NAMALWA (cell line): Measurements from ENCODE around the gene AHNAK2.

Experiments
- DNase-seq: peaks from one replicate; pipeline ENCODE4 v3.0.0-alpha.2; 2015; ENCODE audit warnings: low spot score

AHNAK2 gene

DNA sequence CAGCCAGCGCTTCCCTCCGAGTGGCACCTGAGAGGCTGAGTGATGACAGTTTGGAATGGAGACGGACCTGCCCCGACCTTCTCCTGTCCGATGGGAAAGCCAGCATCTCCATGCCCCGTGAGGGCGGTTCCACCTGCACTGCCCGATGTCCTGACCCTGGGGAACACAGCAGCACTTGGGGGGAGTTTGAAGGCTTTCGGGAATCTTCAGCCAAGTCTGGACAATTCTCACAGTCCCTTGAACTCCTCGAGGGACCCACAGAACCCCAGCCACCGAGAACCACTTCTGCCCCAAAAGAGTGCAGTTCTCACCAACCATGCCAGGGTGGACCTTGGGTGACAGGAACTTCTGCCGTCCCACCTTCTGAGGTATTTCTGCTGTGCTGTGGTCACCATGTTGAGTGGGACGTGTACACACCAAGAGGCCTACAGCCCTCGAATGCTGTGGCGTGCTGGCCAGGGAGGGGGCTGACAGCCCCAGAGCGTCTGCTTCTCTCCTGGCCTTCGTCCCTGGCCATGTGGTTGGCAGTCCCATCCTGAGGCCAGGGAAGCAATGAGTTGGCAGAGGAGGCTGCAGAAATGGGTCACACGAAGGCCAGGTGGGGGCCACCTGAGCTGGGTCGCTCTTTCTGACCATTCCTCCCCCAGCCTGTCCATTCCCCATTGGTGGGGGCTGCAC, 8.5 kb upstream of the AHNAK2 start:
- DNase-seq: no peak

DNA sequence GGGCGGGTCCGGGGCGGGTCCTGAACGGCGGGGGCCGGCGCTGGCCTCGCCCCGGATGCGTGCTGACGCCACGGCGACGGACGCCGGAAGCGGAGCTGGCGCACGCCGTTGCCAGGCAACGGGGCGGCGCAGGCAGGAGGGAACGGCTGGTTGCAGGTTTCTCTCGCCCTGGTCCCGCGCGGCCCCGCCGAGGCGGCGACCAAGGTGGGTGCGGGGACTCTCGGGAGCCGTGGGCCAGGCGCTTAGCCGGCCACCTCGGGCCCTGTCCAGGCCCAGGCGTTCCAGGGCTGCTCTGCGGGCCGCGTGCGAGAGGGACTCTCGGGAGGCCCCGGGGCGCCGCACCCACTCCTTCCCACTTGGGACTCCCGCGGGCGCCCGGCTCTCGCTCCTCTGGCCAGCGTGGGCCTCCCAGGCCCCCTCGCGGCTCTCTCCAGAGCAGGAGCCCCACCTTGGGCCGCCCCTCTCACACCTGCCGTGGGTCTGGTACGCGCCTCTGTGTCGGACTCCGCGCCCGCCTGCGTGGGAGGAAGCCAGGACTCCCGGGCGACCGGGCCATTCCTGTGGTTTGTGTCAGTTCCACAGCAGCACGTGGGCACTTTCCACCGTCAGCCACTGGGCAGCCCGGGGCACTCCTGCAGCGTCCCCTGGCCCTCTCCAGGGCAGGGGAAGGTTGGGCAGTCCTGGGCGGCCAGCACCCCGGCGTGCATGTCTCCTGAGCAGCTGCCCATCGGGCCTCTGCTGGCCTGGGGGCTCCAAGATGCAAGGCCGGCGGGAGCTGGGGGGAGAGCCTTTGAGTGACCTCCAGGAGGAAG, 7.7 kb upstream of the AHNAK2 start, which contains the start of gene CLBA1:
Gene CLBA1, plus strand, starts transcription at position 114 of the 812 bp plus-strand sequence. Its CDS starts 644 bp downstream, at position 758.
- peak; percentile 95 for DNase-seq

DNA sequence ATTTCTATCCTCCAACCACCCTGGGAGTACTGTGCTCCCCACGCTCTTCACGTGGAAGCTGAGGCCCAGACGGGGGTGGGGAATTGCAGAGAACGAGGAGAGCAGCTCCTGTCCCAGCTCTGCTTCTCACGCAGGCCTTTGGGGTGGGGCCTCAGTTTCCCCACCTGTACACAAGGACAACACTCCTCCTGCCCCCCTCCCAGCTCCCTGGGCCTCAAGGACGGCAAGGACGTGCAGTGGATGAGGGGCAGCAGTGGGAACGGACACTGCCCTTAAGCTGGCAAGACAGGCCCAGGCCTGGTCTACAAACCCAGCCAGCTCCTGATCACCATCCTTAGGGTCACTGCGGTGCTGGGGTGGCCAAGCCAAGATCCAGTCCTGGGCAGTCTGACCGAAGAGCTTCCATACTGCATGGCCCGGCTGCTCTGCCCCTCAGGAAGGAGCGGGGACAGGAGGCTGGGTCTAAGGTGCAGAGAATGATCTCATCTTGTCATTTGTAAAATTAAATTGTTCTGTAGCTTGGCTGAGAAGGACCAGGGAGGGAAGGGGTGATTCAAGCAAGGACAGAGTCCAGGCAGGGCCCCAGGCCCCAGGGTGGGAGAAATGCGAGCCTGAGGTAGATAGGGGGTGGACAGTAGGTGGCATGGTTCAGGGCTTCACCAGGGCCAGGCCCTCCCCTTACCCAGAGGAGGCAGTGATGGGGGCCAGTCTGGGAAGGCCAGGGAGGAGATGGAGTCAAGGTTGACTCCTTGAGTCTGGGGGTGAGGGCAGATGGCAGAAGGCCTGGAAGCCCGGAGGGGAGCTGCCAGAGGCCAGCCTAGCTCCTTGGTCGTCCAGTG, 6.1 kb upstream of the AHNAK2 start:
- DNase-seq: no peak

DNA sequence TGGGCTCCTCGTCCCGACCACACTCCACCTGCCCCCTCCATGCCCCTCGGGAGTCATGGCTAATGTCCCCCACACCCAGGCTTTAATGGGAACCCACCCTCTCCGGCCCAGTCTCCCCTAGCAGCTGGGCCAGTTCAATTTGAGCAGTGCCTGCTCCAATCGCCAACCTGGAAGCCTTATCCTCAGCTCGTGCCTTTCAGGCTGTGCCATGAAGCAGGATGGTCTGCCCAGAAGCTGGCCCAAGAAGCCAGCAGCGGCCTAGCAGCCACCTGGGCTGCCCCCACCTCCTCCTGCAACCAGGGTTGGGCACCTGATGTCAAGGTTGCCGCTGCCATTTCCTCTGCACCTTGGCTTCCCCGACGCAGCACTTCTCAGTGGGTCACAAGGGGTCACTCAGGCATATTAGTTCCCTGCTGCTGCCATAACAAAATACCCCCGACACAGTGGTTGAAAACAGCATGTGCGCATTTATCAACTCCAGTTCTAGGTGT, 5.1 kb upstream of the AHNAK2 start:
- no peak for DNase-seq

DNA sequence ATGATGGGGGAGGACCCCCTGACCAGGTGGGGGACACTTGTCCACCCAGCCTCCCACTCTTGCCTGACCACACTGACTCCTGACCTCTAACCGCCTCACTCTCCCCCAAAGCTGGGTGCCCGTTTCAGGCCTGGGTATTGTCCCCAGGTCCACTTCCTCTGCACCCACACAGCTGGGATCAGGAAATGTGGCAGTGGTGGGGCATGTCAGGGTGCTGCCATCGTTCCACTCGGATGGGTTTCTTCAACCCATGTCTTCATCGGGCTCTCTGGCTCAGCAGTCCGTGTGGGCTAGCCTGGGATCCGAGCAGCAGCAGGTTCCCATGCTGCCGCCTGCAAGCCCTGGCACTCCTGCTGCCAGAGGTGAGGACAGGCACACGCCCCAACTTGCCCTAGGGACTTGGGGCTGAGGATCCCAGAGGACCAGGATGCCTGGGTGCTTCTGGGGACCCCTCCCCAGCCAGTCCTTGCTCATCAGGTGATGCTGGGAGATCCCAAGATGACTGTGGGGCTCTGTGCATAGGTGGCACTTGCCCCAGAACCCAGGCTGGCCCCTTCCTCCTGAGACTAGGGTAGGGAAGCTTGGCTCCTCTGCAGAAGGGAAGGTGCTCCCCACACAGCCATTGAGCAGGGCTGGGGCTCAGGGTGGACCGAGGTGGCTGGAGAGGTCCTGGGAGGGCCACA, 4.5 kb upstream of the AHNAK2 start:
- DNase-seq: no peak

DNA sequence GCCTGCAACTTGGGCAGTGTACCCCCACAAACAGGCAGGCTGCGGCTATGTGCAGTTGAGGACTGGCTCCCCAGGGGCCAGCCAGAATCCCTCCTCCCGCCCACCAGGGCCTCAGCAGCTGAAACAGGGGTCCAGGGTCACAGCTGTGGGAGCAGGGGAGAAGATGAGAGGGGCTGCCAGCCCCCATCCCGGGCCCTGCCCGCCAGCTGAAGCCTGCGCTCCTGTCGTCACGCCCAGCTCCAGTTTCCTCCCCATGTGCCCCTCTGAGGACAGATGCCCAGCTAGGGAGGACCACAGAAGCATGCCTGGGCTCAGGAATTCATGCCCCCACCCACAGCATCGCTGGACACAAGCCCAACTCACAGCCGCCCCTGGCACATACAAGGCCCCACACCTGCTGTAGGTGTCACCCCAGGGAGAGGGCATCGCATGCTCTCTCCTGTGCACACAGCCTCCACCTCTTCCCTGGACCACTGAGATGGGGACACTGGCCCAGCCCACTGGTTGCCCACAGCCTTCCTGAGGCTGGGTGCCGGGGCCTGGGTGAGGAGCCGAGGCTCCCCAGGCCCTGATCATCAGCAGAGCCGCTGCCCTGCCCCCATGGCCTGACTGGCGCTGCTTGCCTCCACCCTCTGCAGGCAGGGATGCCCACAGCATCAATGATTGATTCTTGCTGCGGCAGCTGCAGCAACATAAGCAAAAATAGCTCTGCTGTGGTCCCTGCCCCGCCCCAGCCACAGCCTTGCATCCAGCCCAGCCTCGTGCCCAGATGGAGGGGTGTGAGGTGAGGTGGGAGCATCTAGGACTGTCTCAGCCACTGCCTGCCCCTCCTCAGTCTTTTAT, 3.7 kb upstream of the AHNAK2 start:
- DNase-seq: no peak

DNA sequence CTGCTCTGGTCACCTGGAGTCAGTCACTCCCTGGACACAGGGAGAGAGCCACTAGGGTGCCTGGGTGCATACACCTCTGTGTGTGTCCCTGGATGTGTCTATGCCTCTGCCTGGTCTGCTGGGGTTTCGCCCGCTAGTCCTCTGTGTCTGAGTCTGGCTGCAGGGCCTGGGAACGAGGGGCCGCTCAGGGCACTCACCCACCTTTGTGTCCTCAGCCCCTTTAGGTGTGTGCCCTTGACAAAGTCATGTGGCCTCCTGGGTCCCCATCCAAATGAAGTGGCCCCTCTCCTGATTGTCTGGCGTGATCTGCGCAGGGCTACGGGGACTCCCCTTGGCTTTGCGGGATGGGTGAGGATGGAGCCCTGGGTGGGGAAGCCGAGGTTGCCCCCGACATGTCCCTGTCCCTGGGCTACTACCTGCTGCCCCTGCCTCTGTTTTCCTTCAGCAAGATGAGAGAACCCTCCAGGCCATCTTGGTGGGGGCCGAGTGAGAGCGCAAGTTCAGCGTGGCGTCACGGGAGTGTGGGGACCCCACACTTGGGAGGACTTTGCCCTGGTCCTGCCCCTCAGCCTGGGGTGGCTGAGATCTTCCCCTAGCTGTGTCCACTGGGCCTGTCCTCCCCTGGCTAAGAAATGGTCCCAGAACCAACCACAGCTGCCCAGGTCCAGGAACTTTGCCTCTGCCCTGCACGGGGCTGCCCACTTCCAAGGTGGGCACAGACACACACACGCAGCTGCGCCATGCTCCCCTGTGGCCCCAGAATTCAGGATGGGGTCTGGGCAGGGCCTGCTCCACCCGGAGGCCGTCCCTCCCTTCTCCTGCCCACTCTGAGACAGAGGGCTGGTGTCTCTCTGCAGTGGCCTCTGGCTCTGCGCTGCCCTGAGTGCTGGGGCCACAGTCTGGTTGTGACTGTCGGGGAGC, 2.7 kb upstream of the AHNAK2 start:
- DNase-seq: no peak

DNA sequence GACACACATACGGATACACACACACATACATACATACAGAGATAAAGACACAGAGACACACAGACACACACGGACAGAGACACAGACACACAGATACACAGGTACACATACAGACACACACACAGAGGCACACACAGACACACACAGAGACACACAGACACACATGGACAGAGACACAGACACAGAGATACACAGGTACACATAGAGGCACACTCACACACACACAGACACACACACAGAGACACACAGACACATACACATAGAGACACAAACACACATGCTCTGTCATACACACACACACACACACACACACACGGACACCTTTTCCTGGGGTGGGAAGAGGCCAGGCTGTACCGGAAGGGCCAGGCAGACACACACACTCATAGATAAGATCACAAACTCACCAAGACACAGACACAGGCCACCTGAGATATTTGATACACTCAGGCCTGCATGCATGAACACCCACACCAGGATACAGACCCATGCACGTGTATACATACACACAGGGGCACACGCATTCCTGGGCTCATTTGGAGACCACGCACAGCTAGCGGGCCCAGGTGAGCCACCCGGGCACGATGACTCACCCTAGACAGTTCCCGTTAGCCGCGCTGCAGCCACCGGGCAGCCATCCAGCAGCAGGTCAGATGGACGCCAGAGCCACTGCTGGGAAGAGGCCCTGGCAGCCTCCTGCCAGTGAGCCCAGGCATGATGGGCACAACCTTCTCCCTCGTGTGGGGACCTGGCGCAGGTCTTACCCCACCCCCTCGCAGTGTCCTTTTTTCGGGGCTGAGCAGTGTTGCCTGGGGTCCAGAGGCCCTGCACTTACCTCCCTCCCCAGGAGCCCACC, 1.8 kb upstream of the AHNAK2 start:
- DNase-seq: no peak

DNA sequence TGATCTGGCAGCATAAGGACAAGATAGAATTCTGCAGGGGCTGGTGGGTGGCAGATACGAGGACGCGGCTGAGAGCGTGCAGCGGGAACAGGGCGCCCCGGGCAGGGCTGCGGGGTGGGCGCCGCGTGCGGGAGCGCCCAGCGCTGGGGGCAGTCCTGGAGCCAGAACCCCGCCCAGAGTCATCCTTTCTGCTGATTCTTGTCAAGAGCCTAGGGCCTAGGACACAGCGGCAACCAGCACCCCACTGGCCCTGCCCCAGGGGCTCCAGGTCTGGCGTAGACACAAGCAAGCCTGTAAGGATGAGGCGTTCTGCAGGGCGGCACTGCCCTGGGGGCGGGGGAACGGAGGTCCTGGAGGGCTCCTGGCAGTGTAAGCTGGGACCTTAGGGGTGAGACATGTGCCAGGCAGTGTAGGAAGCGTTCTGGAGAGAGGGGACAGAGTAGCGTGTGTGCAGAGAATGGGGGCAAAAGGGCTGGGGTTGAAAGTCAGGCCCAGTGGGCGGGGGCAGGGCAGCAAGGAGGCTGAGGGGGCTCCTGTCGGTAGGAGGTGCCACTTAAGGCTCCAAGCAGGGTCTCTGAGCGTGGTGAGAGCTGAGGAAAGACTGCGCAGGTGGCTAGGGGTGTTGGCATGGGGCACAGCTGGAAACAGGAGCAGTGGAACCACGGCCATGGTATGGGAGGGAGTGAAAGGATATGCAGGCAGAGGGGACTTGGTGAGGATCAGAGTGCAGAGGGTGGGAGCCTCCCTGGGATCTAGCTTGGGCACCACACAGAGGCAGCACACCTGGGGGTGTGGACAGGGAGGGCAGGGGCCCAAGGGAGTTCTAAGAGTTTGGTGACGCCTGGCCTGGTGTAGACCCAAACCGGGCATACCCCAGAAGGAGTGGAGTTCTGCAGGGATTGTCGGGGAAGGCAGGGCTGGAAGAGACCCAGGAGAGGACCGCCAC, 845 bp upstream of the AHNAK2 start:
- no peak for DNase-seq

DNA sequence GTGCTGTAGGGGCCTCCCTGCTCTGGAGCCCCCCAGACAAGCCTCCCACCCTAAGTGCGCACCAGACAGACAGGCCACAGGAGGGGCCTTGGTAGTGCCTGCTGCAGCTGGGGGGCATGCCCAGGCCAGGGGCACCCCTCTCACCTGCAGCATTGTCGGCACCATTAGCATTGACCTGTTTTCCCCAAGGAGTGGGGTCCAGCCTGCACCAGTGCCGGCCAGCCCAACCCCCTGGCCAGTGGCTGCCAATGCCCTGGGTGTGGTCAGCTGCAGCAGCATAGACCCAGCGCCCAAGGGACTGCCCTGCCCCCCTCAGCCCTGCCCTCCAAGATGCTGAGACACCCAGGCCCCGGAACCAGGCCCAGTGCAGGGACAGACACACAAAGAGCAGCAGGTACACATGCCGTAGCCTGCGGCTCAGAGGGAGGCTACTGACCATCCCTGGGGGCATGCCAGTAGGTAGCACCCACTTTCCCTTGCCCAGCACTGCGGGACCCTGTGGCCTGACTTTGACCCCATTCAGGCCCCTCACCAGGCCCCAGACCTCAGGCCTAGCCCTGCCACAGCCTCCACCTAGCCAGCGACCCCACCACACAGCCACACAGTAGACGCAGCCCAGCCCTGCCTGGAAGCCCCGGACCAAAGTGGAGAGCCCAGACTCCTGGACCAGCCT, 1.0 kb downstream of the AHNAK2 start:
- DNase-seq: no peak

DNA sequence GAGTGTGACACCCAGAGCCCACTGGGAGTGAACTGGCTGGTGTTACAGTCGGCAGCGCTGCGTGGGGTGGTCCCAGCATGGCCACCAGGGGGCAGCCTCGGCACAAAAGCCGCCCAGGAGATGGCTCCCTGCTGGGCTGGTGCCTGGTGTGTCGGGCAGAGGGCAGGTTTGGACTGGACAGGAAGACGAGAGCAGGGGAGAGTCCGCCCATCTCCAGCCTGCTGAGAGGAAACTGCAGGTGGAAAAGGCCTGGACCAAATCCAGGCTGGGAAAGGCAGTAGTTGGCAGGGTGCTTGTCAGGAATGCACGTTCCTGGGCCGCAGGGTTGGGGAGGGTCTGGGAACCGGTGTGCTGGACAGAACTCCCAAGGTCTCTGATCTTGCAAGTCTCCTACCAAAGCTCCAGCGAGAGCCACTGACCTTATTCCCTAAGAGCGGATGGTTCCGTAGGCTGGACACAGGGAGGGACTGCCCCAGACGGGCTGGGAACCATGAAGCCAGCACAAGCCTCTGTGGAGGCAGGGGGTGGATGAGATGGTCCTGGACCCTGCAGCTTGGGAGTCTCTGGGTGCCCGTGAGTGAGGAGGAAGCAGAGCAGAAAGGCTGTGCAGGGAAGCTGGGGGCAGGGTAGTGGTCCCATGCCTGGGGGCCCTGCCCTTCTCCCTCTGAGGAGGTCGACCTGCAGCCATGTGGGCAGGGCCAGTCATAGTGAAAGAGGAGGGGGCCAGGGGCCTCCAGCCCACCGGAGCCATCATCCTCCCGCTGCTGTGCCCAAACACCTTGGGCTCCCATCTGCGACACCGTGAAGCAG, 1.8 kb downstream of the AHNAK2 start:
- peak; percentile 84 for DNase-seq

DNA sequence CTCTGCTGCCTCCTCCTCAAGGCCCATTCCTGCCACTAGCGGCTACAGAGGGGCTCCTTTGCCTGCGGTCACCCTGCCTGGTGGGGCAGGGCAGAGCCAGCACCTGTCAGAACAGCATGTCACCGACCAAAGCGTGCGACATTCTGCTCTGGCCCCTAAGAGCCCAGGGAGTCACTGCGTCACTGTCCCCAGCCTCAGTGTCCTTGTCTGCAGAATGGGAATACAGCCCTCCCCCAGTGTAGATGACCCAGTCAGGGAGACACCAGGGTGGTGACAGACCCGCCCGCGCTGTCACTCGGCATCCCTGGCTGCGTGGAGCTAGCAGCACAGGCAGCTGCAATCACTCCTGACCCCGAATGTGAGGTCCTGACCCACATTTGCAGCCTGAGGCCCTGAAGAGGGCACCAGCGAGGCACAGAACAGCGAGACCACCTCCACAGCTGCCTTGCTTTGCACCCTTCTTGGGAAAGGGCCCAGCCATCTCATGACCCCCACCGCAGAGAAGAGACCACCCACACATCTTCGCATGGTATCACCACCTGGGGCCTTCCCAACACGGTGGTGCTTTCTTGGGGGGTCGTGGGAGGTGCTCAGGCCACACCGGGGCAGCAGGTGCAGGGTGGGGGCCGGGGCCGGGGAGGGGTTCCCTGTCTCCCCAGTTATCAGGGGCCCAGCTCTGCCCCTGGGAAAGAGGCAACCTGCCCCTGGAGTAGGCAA, 2.5 kb downstream of the AHNAK2 start:
- peak; percentile 65 for DNase-seq

DNA sequence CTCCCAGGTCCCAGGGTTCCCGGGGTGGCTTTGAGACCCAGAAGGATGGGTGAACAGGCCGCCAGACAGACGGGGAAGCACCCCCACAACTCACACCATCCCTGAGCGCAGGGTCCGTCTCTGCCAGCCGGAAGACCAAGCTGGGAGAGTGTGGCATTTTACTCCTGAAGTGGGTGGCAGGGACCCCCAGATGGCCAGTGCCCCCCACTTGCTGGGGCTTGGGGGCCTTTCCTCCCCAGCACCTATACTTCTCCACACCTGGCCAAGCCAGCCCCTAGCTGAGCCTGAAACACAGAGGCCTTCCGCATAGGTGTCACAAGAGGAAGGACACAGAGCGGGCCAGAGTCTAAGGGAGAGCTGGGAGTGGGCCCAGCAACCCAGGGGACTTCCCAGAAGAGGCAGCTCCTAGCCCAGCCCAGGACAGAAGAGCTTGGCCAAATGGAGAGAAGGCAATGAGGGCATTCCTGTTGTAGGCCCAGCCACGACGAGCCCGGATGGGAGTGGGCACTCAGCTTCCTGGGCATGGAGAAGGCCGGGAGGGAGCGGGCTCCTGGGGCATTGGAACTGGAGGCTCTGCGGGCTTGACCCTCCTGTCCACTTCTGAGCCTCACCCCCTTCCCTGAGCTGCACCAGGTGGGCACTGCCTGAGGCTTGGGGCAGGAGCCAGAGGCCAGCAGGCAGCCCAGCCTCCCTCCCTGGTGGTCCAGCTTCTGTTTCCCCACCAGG, 3.3 kb downstream of the AHNAK2 start:
- DNase-seq: no peak

DNA sequence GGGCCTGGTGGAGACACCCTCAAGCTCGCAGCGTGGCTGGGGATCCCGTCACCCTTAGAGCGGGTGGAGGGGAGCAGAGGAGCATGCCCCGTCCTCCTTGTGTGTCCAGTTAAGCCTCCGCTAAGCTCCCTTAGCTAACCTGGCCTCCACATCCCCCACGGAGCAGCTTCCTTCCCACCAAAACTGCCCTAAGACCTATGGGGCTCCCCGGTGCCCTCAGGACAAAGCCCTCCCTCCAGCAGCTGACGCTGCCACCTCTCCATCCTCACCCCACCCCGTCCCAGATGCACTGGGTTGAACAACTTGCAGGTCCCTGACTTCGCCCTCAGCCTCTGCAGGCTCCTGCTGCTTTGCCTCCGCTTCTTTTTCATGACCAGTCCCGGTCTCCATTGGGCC, 4.0 kb downstream of the AHNAK2 start:
- DNase-seq: no peak
